OCI-LY1 (cell line): ENCODE data around the gene ENDOU.

Experiments
- CTCF ChIP-seq: fragments of 200-600 bp; sonication (generic), shearing (Covaris generic); IDR thresholded peaks from 2 replicates; pipeline ENCODE4 v1.5.1; 2017; ENCODE audit warnings: mild to moderate bottlenecking, antibody characterized with exemption, low read length, moderate library complexity, mixed read lengths
- EZH2 ChIP-seq: fragments of 200-600 bp; sonication (generic), shearing (Covaris generic); IDR thresholded peaks from 2 replicates; pipeline ENCODE4 v1.8.0; 2017; ENCODE audit warnings: borderline replicate concordance, mixed run types, mild to moderate bottlenecking, antibody characterized with exemption, low read length, moderate library complexity, mixed read lengths

GRCh38 chr12:47715877-47716548, 9.3 kb downstream of the ENDOU start:
- TF ChIP-seq CTCF (no peak), EZH2 (no peak)
